Fibroblast of lung (primary cell): ENCODE data around the gene TMEM212. TPM values are rescaled to one million over a fixed set of nuclear protein-coding genes. Genes with fewer than 3 reads are reported as not detected.

Source experiments
- DNase-seq, 2 donors: peaks; one replicate each; pipeline versions ENCODE4 v3.0.0 to v3.0.0-alpha.2; 2010; ENCODE audit warnings: low read depth in 2 of 2
- H2AFZ ChIP-seq: 2 replicates; pipeline ENCODE4 v1.5.1; 2012; ENCODE audit warnings: low read length, control low read depth, inconsistent platforms
- H3K27ac ChIP-seq: 2 replicates; pipeline ENCODE4 v1.5.1; 2011; ENCODE audit warnings: low read length, control low read depth; ENCODE audit not compliant: insufficient read depth
- H3K27me3 ChIP-seq: 2 replicates; pipeline ENCODE4 v1.5.1; 2011; ENCODE audit warnings: mild to moderate bottlenecking, low read length; ENCODE audit not compliant: control insufficient read depth, insufficient read depth
- H3K36me3 ChIP-seq: 2 replicates; pipeline ENCODE4 v1.5.1; 2011; ENCODE audit warnings: low read length; ENCODE audit not compliant: control insufficient read depth, insufficient read depth
- H3K4me1 ChIP-seq: 2 replicates; pipeline ENCODE4 v1.5.1; 2011; ENCODE audit warnings: low read length; ENCODE audit not compliant: control insufficient read depth, insufficient read depth; ENCODE audit errors: extremely low read depth
- H3K4me2 ChIP-seq: 2 replicates; pipeline ENCODE4 v1.5.1; 2011; ENCODE audit warnings: low read length, control low read depth; ENCODE audit not compliant: insufficient read depth; ENCODE audit errors: extremely low read depth
- H3K4me3 ChIP-seq, 4 experiments: fragments of 200-600 bp in 1 of 4; sonication (generic) in 1 of 4; replicated peaks in 1 of 4; 2 replicates each; pipeline ENCODE4 v1.5.1; 2011 to 2016; ENCODE audit warnings: low read length in 4 of 4, low read depth in 3 of 4, mild to moderate bottlenecking in 3 of 4, control low read depth in 2 of 4, inconsistent platforms in 1 of 4, mixed read lengths in 1 of 4; ENCODE audit not compliant: insufficient read depth in 1 of 4; ENCODE audit errors: control extremely low read depth in 1 of 4
- H3K79me2 ChIP-seq: 2 replicates; pipeline ENCODE4 v1.5.1; 2012; ENCODE audit warnings: mild to moderate bottlenecking, low read length, inconsistent platforms; ENCODE audit not compliant: control insufficient read depth, insufficient read depth
- H3K9ac ChIP-seq: 2 replicates; pipeline ENCODE4 v1.5.1; 2011; ENCODE audit warnings: mild to moderate bottlenecking, low read length, control low read depth; ENCODE audit not compliant: insufficient read depth
- H3K9me3 ChIP-seq: 2 replicates; pipeline ENCODE4 v1.5.1; 2012; ENCODE audit warnings: low read depth, low read length; ENCODE audit not compliant: control insufficient read depth, insufficient read depth
- H4K20me1 ChIP-seq: 2 replicates; pipeline ENCODE4 v1.5.1; 2011; ENCODE audit warnings: low read length; ENCODE audit not compliant: control insufficient read depth, insufficient read depth; ENCODE audit errors: extremely low read depth
- EZH2 ChIP-seq: IDR thresholded peaks from 2 replicates; pipeline ENCODE4 v1.5.1; 2012; ENCODE audit warnings: low read length, control low read depth, mild to moderate bottlenecking; ENCODE audit errors: missing control alignments
- polyA plus RNA-seq, 2 donors: library from polyadenylated mRNA; depleted of rRNA in 1 of 2; stranded (reverse) in 1 of 2; unstranded in 1 of 2; fragments of >200 nt; gene quantifications; 2 replicates each; pipeline ENCODE4 v1.2.1, GENCODE V29; 2011 to 2012; ENCODE audit warnings: missing spikeins in 1 of 2
- total RNA-seq: library from RNA; depleted of rRNA; stranded (reverse); fragments of >200 nt; gene quantifications from 2 replicates; pipeline ENCODE4 v1.2.1, GENCODE V29; 2014
- TF ChIP-seq, protein P1 (sequence below), 2 donors: IDR thresholded peaks in 1 of 2; conservative IDR thresholded peaks in 1 of 2; 1 replicate in 1 of 2; 2 replicates in 1 of 2; pipeline ENCODE4 v1.5.1; 2011 to 2012; ENCODE audit warnings: low read length in 2 of 2, control low read depth in 1 of 2, inconsistent platforms in 1 of 2, low read depth in 1 of 2, mild to moderate bottlenecking in 1 of 2

Gene TMEM212
- total and polyA plus RNA-seq, 2 donors (not counting 1 experiment from before 2014, with no cell fraction given) = not detected

DNA sequence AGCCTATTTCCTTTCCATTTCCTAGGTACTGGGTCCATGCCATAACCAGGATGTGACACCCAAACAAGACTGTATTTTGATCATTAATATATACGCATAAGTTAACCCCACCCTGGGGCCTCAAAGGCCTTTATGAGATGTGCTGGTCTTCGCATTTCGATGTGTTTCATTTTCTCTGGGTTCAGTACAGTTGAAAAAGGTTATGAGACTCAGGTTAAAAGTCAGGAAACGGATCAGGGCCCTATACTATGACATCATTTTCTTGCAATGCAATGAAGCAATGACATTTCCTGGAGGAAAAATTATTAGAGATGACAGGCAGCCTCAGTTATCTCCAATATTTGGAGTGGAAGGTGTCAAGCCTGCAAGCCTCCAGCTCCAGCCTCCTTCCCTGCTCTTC lies 31.7 kb downstream of the TMEM212 start:
- Histone ChIP-seq H3K27ac (peak overlapping the region; percentile 81), H3K4me1 (peaks cover 23% of the 10 kb centered on the region), H3K36me3 (no peaks in the 10 kb centered on the region), H3K4me2 (peak overlapping the region; percentile 51), H3K4me3 (no peak overlapping the region), H3K79me2 (no peaks in the 10 kb centered on the region), H4K20me1 (no peaks in the 10 kb centered on the region), H2AFZ (no peak overlapping the region), H3K27me3 (no peaks in the 10 kb centered on the region), H3K9me3 (no peaks in the 10 kb centered on the region), H3K9ac (no peak overlapping the region)
- peak; percentile 23 to 38 for DNase-seq
- no peak for TF ChIP-seq EZH2
- TF ChIP-seq, protein P1, sequence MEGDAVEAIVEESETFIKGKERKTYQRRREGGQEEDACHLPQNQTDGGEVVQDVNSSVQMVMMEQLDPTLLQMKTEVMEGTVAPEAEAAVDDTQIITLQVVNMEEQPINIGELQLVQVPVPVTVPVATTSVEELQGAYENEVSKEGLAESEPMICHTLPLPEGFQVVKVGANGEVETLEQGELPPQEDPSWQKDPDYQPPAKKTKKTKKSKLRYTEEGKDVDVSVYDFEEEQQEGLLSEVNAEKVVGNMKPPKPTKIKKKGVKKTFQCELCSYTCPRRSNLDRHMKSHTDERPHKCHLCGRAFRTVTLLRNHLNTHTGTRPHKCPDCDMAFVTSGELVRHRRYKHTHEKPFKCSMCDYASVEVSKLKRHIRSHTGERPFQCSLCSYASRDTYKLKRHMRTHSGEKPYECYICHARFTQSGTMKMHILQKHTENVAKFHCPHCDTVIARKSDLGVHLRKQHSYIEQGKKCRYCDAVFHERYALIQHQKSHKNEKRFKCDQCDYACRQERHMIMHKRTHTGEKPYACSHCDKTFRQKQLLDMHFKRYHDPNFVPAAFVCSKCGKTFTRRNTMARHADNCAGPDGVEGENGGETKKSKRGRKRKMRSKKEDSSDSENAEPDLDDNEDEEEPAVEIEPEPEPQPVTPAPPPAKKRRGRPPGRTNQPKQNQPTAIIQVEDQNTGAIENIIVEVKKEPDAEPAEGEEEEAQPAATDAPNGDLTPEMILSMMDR (conservative IDR thresholded peaks at IDR 0.05 in 1 of 2, IDR thresholded peaks at IDR 0.05 in 1 of 2; ENCODE audit: low read depth in 1 of 2, low read length in 2 of 2) = no peak

DNA sequence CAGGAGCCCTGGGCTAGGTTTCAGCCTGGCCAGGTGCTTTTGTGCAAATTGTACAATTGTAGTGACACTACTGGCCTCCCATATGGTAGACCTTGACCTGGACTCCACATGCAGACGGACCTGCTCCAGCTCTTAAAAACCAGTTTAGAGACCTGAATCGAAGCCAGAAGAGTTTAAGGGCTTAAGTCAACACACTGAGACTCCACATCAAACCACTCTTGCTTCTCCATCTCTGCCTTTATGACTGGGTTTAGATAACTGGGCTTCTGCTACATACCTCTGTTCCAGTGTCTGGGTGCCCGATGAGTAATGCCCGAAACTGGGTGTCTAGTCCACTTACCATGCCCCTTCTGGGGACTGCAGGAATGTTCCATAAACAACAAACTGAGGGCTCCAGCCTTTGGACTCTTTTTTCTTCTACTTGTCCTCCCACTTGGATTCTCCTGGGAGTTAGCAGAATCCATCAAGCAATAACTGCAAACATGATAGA lies 32.8 kb downstream of the TMEM212 start:
- TF ChIP-seq EZH2 = no peak
- TF ChIP-seq, protein P1 (conservative IDR thresholded peaks at IDR 0.05 in 1 of 2, IDR thresholded peaks at IDR 0.05 in 1 of 2; ENCODE audit: low read depth in 1 of 2, low read length in 2 of 2) = no peak
- Histone ChIP-seq H3K4me2 (no peak overlapping the region), H3K79me2 (no peaks in the 10 kb centered on the region), H3K27me3 (no peaks in the 10 kb centered on the region), H2AFZ (no peak overlapping the region), H3K4me1 (peaks cover 23% of the 10 kb centered on the region), H3K36me3 (no peaks in the 10 kb centered on the region), H3K27ac (peak overlapping the region; percentile 81), H4K20me1 (no peaks in the 10 kb centered on the region), H3K9ac (no peak overlapping the region), H3K9me3 (no peaks in the 10 kb centered on the region), H3K4me3 (no peak overlapping the region)
- peak in 1 of 2 donors; percentile 93 for DNase-seq

DNA sequence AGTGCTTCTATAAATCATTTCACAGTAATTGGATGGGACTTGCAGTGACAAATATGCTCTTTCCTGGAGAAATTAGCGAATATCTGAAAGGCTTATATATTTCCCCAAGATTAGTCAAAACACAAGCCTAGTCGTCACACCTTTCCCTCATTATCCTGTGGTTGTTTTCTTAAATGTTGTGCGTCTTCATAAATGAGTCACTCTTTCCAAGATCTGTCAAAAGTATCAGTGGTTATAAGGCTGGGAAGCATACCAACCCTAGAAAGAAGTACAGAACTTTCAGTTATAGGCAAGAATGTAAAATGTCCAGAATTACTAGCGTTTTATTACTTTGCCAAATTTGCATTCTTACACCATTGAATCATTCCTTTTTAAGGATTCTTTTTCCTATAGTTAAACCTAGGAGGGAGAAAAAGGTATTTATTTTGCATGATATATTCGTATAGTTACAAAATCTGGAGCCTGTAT lies 33.6 kb downstream of the TMEM212 start:
- Histone ChIP-seq H3K4me2 (peak overlapping the region; percentile 46), H2AFZ (no peak overlapping the region), H4K20me1 (no peaks in the 10 kb centered on the region), H3K9ac (no peak overlapping the region), H3K79me2 (no peaks in the 10 kb centered on the region), H3K4me3 (no peak overlapping the region), H3K36me3 (no peaks in the 10 kb centered on the region), H3K9me3 (no peaks in the 10 kb centered on the region), H3K27ac (peak overlapping the region; percentile 46), H3K4me1 (peaks cover 23% of the 10 kb centered on the region), H3K27me3 (no peaks in the 10 kb centered on the region)
- TF ChIP-seq, protein P1 (conservative IDR thresholded peaks at IDR 0.05 in 1 of 2, IDR thresholded peaks at IDR 0.05 in 1 of 2; ENCODE audit: low read depth in 1 of 2, low read length in 2 of 2) = no peak
- TF ChIP-seq EZH2 = no peak
- DNase-seq = peak; percentile 95 to 99
